Hypothalamus (tissue), 51 donors: ENCODE results near the gene HSPB8.
"Not testable (repeated sequence)": the region's sequence is repeated elsewhere in the genome, so short reads cannot be mapped to it uniquely, and the experiment has no call there.

ENCODE experiments used
- DNase-seq, 51 donors: peaks; one replicate each; lab custom pipeline; 2025; lab: John Stamatoyannopoulos, UW

The HSPB8 gene

GRCh38 chr12:119204131-119204530, 25.4 kb downstream of the HSPB8 start:
- peak in 2 of 51 donors; percentile 13 to 38 for DNase-seq

- DNase-seq, result no peak
Observed at GRCh38 chr12:119204671-119205285, 26.0 kb downstream of the HSPB8 start.

DNA sequence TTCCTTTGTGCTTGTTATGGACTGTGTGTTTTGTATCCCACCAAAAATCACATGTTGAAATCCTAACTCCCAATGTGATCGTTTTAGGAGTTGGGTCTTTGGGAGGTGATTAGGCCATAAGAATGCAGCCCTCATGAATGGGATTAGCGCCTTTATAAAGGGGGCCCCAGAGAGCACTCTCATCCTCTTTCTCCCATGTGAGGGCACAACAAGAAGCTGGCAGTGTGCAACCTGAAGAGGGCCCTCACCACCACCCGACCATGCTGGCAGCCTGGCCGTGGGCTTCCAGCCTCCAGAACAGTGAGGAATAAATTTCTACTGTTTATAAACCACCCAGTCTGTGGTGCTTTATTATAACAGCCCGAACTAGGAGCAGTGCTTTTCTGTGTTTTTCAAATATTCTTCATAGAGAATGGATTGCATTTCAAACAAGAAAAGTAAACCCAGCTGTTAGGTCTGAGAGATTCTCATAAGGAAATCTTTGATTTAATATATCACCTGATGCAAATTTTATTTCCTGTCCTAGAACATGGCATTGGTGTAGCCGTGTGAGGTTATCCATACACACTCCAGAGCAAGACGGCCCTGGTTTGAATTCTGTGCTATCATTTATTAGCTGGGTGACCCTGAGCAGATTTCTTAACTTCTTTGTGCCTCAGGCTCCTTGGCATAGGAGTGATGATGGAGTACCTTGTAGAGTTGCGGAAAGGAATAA, 27.8 kb downstream of the HSPB8 start:
- peak in 3 of 51 donors; percentile 2 to 4 (median 4) for DNase-seq

- DNase-seq, result no peak
Observed at GRCh38 chr12:119207063-119207560, 28.4 kb downstream of the HSPB8 start.

DNA sequence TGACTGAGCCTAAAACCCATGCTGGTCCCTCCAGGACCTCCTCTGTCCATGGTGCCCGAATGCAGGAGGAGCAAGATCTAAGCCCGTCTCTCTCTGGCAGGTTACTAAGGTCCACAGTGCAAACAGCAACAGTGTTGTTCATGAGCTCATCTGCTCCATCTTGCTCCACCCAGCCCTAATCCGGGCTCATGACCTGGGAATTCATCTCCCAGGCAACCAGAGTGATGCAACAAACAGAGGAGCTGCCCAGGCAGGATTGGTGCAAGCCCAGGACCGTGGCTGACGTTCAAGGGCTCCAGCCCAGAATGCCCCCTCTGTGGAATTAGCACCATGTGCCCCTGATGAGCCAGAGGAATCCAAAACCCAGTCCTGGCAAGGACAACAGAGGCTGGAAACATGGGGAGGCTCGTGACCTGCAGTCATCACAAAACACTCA, 29.9 kb downstream of the HSPB8 start:
- peak in 42 of 51 donors; percentile 5 to 87 (median 54) for DNase-seq

DNA sequence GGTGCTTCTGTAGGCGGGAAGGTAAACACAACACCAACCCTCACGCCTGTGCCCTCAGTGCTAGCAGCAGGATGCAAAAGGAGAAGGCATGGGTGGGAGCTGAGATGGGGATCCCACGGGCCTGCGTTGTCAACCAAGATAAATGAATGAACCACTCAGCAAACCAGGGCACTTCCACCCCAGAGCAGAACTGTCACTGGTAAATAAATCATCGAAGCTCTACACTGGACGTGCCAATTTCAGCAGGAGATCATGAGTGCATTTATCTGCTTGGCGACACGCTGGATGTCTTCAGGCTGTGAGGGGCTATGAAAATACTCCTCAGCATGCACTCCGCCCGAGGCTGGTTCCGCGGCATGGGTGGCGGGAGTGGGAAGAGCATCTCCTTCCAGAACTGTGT, 33.2 kb downstream of the HSPB8 start:
- no peak for DNase-seq

DNA sequence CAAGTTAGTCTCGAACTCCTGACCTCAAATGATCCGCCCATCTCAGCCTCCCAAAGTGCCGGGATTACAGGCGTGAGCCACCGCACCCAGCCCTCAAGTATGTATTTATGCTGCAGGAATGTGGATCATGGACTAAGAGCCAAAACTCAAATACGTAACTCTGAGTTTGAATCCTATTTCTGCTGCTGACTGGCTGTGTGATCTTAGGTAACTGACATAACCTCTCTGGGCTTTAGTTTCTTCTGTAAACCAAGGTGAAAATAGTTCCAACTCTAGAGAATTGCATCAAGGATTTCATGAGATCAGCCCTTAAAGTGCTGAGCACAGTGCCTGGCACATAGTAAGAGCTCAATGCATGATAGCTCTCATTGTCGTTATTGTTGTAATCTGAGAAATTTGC, 37.4 kb downstream of the HSPB8 start:
- DNase-seq, result no peak

- DNase-seq, result not testable (repeated sequence)
Observed at GRCh38 chr12:119218875-119219274, 40.1 kb downstream of the HSPB8 start.

DNA sequence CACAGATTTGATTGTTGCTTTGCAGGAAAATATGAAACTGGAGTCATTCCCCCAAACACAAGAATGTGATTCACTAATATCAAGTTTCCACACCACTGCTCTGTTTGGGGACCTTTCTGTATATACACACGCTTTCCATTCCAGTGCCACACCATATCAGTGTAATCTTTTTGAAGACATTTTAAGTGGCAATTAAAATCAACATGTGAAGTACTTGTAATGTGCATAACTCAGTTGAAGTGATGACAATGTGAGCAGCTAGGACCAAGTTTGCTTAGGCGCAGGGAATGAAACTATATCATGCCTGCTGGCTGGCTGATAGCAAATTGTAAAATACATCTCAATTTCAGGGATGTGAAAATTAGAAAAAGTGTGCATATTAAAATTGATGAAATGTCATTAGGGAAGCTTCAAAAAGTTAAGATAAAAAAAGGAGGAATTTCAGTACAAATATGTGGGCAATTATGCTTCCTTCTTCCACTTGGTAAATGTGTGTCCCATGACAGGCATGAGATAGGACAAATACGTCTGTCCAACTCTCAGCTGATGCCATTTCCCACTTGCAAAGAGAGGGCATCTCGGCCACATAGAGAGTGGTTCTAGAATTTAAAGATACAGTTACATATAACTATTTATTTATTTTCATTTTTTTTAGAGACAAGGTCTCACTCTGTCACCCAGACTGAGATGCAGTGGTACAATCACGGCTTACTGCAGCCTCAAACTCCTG, 43.7 kb downstream of the HSPB8 start:
- no peak for DNase-seq

- DNase-seq, result no peak
Observed at GRCh38 chr12:119225454-119225853, 46.7 kb downstream of the HSPB8 start.

- no peak for DNase-seq
Observed at GRCh38 chr12:119227292-119227691, 48.6 kb downstream of the HSPB8 start.

- no peak for DNase-seq
Observed at GRCh38 chr12:119229205-119229604, 50.5 kb downstream of the HSPB8 start.

- peak in 25 of 51 donors; percentile 1 to 45 (median 15) for DNase-seq
Observed at GRCh38 chr12:119229837-119230236, 51.1 kb downstream of the HSPB8 start.

DNA sequence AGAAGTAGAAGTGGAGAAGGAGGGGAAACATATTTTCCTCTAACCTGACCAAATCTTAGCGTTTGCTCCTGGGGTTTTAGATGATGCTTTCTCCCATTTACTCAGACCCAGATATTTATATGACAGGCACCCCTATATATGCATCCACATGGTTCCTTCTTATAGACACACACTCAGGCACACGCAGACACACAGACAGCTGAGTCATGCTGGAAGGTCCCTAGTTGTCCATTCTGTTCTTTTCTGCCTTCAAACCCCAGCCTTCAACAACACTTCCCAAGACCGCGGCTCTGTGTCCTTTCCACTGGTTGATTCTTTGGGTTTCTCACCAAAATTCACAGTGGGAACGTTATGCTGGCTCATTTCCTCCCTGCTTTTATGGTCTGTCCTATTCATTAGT, 52.1 kb downstream of the HSPB8 start:
- no peak for DNase-seq

- DNase-seq, result no peak
Observed at GRCh38 chr12:119231774-119232173, 53.0 kb downstream of the HSPB8 start.

DNA sequence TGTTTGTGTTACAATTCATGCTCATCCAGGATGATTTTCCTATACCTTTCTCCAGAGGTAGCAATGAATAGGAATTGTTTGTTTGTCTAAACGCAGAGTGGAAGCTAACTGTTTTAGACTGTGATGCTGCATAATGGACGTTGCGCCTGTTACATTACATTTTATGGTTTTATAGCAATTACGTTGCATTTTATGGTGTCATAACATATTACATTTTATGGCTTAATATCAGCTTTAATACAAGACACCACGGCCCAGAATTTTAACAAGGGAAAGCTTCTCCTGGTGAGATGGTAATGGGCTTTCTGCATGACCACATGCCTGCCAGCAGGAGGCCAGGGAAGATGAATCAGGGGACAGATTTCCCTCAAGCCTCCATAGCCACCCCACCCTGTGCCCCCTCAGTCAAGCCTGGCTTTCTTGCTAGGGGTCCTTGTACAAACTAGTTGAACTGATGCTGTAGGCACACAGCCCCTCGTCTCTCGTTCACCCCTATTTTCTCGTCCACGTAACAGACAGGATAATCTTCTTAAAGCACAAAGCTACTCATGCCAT, 56.5 kb downstream of the HSPB8 start:
- no peak for DNase-seq

- no peak for DNase-seq
Observed at GRCh38 chr12:119236372-119236771, 57.6 kb downstream of the HSPB8 start.

GRCh38 chr12:119239040-119239439, 60.3 kb downstream of the HSPB8 start:
- DNase-seq, result no peak

DNA sequence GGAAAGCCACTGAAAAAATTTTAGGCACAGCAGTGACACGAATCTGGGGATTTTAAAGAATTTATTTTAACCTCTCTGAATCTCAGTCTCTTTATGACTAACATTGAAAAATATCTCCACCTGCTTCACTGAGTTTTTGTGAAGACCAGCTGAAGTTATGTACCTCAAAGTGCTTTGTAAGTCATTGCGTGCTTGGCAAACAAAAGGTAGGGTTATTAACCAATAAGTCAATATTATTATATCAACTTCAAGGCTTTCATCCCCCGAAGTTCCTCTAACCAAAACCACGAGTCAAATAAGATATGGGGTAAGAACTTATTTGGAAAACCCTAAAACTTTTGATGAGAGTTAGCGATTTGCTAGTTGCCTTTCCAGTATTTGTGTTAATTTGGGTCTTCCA, 62.3 kb downstream of the HSPB8 start:
- DNase-seq, result no peak

GRCh38 chr12:119241580-119242169, 62.9 kb downstream of the HSPB8 start:
- DNase-seq, result no peak
